ENCODE data around the gene CCDC93. TPM values are rescaled to one million over a fixed set of nuclear protein-coding genes. Genes with fewer than 3 reads are reported as not detected.

Gene CCDC93
- total RNA-seq, 1 experiment from 2014 or later, result 18.7 TPM

- Histone ChIP-seq H3K36me3 (ENCODE audit: control insufficient read depth in 1 of 2, insufficient read depth in 2 of 2, low read length in 2 of 2) (peaks cover 32 to 56% of the 10 kb centered on the region in 2 experiments), H3K4me2 (ENCODE audit: low read length) (no peak overlapping the region), H3K79me2 (ENCODE audit: insufficient read depth, low read length) (no peaks in the 10 kb centered on the region), H3K9me3 (ENCODE audit: control insufficient read depth in 1 of 2, insufficient read depth in 1 of 2, low read depth in 1 of 2, low read length in 2 of 2) (no peaks in the 10 kb centered on the region), H3K27me3 (ENCODE audit: insufficient read depth, low read length) (no peaks in the 10 kb centered on the region), H3K4me3 (replicated peaks in 1 of 2; ENCODE audit: low read depth in 1 of 2, low read length in 2 of 2) (no peak overlapping the region), H3K9me2 (ENCODE audit: insufficient read depth) (no peaks in the 10 kb centered on the region), H3K4me1 (ENCODE audit: control insufficient read depth in 1 of 2, insufficient read depth in 2 of 2, low read length in 2 of 2) (no peaks in the 10 kb centered on the region), H4K20me1 (ENCODE audit: insufficient read depth) (no peaks in the 10 kb centered on the region), H2AFZ (ENCODE audit: low read depth, low read length, poor library complexity, severe bottlenecking) (no peak overlapping the region), H3K27ac (ENCODE audit: low read depth, low read length) (no peak overlapping the region), H3K9ac (ENCODE audit: low read length) (no peak overlapping the region)
- CTCF ChIA-PET, result no interaction called here
- RAD21 ChIA-PET (ENCODE audit: low non-redundant PET in 1 of 2, low total read pairs in 2 of 2, uncharacterized antibody in 2 of 2, unreplicated experiment in 2 of 2), result no interaction called here
- no peak for ATAC-seq
- intact Hi-C loops (cut with micrococcal nuclease), result no loop called here
- TF ChIP-seq RAD21 (IDR thresholded peaks at IDR 0.05; ENCODE audit: low read depth) (no peak), SIN3A (IDR thresholded peaks at IDR 0.05; ENCODE audit: low read depth) (no peak), EZH2phosphoT487 (IDR thresholded peaks at IDR 0.05; ENCODE audit: borderline replicate concordance) (no peak), JUND (IDR thresholded peaks at IDR 0.05) (no peak), FOSL1 (IDR thresholded peaks at IDR 0.05; ENCODE audit: low read depth) (no peak), EZH2 (IDR thresholded peaks at IDR 0.05) (no peak), CEBPB (IDR thresholded peaks at IDR 0.05; ENCODE audit: low read depth) (no peak), POLR2A (IDR thresholded peaks at IDR 0.05; ENCODE audit: borderline replicate concordance, extremely low read depth, insufficient read depth, insufficient read length) (no peak), ZFX (IDR thresholded peaks at IDR 0.05) (no peak)
- no TSS peak for BruUV-seq (replicated peaks)
- POLR2A ChIA-PET, result no interaction called here
- DNase-seq (ENCODE audit: low read depth, low spot score), result no peak
Observed at GRCh38 chr2:117944816-117945215, 69.1 kb downstream of the CCDC93 start.

- no peaks in the 10 kb centered on the region for H4K20me1 ChIP-seq (ENCODE audit: insufficient read depth)
- H3K36me3 ChIP-seq (ENCODE audit: control insufficient read depth in 1 of 2, insufficient read depth in 2 of 2, low read length in 2 of 2), result peaks cover 32 to 46% of the 10 kb centered on the region in 2 experiments
- H3K79me2 ChIP-seq (ENCODE audit: insufficient read depth, low read length), result no peaks in the 10 kb centered on the region
- H3K27me3 ChIP-seq (ENCODE audit: insufficient read depth, low read length), result no peaks in the 10 kb centered on the region
- TF ChIP-seq EZH2 (IDR thresholded peaks at IDR 0.05) (no peak), MAX (IDR thresholded peaks at IDR 0.05) (no peak), EZH2phosphoT487 (IDR thresholded peaks at IDR 0.05; ENCODE audit: borderline replicate concordance) (no peak), CTCF (IDR thresholded peaks at IDR 0.05 in 2 of 3, conservative IDR thresholded peaks at IDR 0.05 in 1 of 3; ENCODE audit: borderline replicate concordance in 1 of 3, insufficient read depth in 1 of 3, low read depth in 2 of 3, low read length in 2 of 3) (no peak)
- H3K9me2 ChIP-seq (ENCODE audit: insufficient read depth), result no peaks in the 10 kb centered on the region
- no peak overlapping the region for H3K27ac ChIP-seq (ENCODE audit: low read depth, low read length)
- no peak overlapping the region for H2AFZ ChIP-seq (ENCODE audit: low read depth, low read length, poor library complexity, severe bottlenecking)
- RAD21 ChIA-PET (ENCODE audit: low non-redundant PET in 1 of 2, low total read pairs in 2 of 2, uncharacterized antibody in 2 of 2, unreplicated experiment in 2 of 2), result no interaction called here
- no peaks in the 10 kb centered on the region for H3K4me1 ChIP-seq (ENCODE audit: control insufficient read depth in 1 of 2, insufficient read depth in 2 of 2, low read length in 2 of 2)
- CTCF ChIA-PET, result no interaction called here
- H3K9me3 ChIP-seq (ENCODE audit: control insufficient read depth in 1 of 2, insufficient read depth in 1 of 2, low read depth in 1 of 2, low read length in 2 of 2), result no peaks in the 10 kb centered on the region
- POLR2A ChIA-PET, result no interaction called here
- H3K9ac ChIP-seq (ENCODE audit: low read length), result no peak overlapping the region
- H3K4me2 ChIP-seq (ENCODE audit: low read length), result no peak overlapping the region
- no TSS peak for BruUV-seq (replicated peaks)
- intact Hi-C loops (cut with micrococcal nuclease), result no loop called here
- ATAC-seq, result no peak
- no peak overlapping the region for H3K4me3 ChIP-seq (replicated peaks in 1 of 2; ENCODE audit: low read depth in 1 of 2, low read length in 2 of 2)
- no peak for DNase-seq (ENCODE audit: low read depth, low spot score)
Observed at GRCh38 chr2:117943013-117943672, 70.7 kb downstream of the CCDC93 start.
